Stomach (tissue), 4 donors: ENCODE results near the gene ATG13.

ENCODE experiments used
- POLR2A ChIP-seq, 4 donors: fragments of 450-650 bp; IDR thresholded peaks; one replicate each; pipeline ENCODE4 v1.6.1; 2016; ENCODE audit warnings: antibody characterized with exemption in 4 of 4, control low read depth in 2 of 4, mild to moderate bottlenecking in 1 of 4, moderate library complexity in 1 of 4
- TF ChIP-seq, protein P1 (sequence below), 7 experiments: fragments of 450-650 bp in 4 of 7; fragments of 200-600 bp in 3 of 7; sonication (generic) in 3 of 7; IDR thresholded peaks; one replicate each; pipeline ENCODE4 v1.5.1; 2016 to 2019; ENCODE audit warnings: antibody characterized with exemption in 7 of 7, control low read depth in 2 of 7, mild to moderate bottlenecking in 1 of 7

DNA sequence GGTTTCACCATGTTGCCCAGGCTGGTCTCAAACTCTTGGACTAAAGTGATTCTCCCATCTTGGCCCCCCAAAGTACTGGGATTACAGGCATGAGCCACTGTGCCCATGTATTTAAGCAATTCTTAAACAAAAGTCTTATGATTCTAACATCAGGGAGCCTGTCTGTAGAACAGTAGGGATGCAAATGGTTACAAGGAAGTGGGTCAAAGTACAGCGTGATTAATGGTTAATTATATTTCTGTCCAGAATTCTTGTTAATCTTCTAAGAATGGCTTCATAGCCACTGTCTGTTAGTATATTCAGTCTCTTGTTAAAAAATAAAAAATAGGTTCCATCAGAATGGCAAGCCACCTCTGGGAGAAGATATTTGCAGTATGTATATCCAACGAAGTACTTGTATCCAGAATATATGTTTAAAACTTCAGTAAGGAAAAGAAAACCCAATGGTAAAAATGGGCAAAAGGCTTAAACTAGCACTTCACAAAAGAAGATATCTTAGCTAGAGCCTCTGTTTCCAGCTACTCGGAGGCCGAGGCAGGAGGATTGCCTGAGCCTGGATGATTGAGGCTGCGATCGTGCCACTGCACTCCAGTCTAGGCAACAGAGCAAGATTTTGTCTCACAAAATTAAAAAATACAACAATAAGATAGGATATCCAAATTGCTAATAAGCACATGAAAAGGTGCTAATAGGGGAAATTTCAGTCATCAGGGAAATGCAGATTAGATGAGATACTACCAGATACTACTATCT, 22.9 kb downstream of the ATG13 start:
- TF ChIP-seq POLR2A (IDR thresholded peaks at IDR 0.05): no peak
- TF ChIP-seq, protein P1, sequence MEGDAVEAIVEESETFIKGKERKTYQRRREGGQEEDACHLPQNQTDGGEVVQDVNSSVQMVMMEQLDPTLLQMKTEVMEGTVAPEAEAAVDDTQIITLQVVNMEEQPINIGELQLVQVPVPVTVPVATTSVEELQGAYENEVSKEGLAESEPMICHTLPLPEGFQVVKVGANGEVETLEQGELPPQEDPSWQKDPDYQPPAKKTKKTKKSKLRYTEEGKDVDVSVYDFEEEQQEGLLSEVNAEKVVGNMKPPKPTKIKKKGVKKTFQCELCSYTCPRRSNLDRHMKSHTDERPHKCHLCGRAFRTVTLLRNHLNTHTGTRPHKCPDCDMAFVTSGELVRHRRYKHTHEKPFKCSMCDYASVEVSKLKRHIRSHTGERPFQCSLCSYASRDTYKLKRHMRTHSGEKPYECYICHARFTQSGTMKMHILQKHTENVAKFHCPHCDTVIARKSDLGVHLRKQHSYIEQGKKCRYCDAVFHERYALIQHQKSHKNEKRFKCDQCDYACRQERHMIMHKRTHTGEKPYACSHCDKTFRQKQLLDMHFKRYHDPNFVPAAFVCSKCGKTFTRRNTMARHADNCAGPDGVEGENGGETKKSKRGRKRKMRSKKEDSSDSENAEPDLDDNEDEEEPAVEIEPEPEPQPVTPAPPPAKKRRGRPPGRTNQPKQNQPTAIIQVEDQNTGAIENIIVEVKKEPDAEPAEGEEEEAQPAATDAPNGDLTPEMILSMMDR (IDR thresholded peaks at IDR 0.05): no peak
